Nephron progenitor cell (in vitro differentiated cells): Measurements from ENCODE around the gene ACP6.

Source experiments
- DNase-seq: peaks from one replicate; pipeline ENCODE4 v3.0.0; 2021
- H3K27ac Mint-ChIP-seq: 2 replicates; pipeline ENCODE4 v1.8.0; 2021; ENCODE audit warnings: mild to moderate bottlenecking, moderate library complexity, mixed read lengths
- H3K27me3 Mint-ChIP-seq: 2 replicates; pipeline ENCODE4 v1.8.0; 2021; ENCODE audit warnings: mild to moderate bottlenecking, low read depth, mixed read lengths; ENCODE audit not compliant: poor library complexity
- H3K36me3 Mint-ChIP-seq: 2 replicates; pipeline ENCODE4 v1.8.0; 2021; ENCODE audit warnings: low read depth, mixed read lengths
- H3K4me1 Mint-ChIP-seq: 2 replicates; pipeline ENCODE4 v1.8.0; 2021; ENCODE audit warnings: mixed read lengths
- H3K4me3 Mint-ChIP-seq: 2 replicates; pipeline ENCODE4 v1.8.0; 2021; ENCODE audit warnings: mild to moderate bottlenecking, moderate library complexity, mixed read lengths
- H3K9me3 Mint-ChIP-seq: 2 replicates; pipeline ENCODE4 v1.8.0; 2021; ENCODE audit warnings: mild to moderate bottlenecking, moderate library complexity, mixed read lengths
- CTCF ChIP-seq: fragments of 200-600 bp; sonication (generic); IDR thresholded peaks from 2 replicates; pipeline ENCODE4 v1.5.0; 2021; ENCODE audit warnings: antibody characterized with exemption

Gene ACP6

GRCh38 chr1:147597010-147597409 lies 73.3 kb downstream of the ACP6 start:
- no peak for DNase-seq
- Mint-ChIP-seq H3K4me3 (no peak overlapping the region), H3K4me1 (peaks cover 33% of the 10 kb centered on the region)

More at GRCh38 chr1:147597010-147597409, 73.3 kb downstream of the ACP6 start:
- no peak for TF ChIP-seq CTCF
- Mint-ChIP-seq H3K36me3 (peaks cover 6% of the 10 kb centered on the region), H3K27me3 (no peaks in the 10 kb centered on the region), H3K9me3 (peaks cover 5% of the 10 kb centered on the region), H3K27ac (no peak overlapping the region)
